MM.1S (cell line): ENCODE data around the gene SLC2A1.

Experiments
- EZH2phosphoT487 ChIP-seq: fragments of 300-600 bp; sonication (generic); IDR thresholded peaks from 2 replicates; pipeline ENCODE4 v1.6.1; 2018; ENCODE audit warnings: antibody characterized with exemption, low read length
- TF ChIP-seq, protein P1 (sequence below): fragments of 300-600 bp; sonication (generic); IDR thresholded peaks from 2 replicates; pipeline ENCODE4 v1.5.1; 2016; ENCODE audit warnings: antibody characterized with exemption, low read length, mixed read lengths

DNA sequence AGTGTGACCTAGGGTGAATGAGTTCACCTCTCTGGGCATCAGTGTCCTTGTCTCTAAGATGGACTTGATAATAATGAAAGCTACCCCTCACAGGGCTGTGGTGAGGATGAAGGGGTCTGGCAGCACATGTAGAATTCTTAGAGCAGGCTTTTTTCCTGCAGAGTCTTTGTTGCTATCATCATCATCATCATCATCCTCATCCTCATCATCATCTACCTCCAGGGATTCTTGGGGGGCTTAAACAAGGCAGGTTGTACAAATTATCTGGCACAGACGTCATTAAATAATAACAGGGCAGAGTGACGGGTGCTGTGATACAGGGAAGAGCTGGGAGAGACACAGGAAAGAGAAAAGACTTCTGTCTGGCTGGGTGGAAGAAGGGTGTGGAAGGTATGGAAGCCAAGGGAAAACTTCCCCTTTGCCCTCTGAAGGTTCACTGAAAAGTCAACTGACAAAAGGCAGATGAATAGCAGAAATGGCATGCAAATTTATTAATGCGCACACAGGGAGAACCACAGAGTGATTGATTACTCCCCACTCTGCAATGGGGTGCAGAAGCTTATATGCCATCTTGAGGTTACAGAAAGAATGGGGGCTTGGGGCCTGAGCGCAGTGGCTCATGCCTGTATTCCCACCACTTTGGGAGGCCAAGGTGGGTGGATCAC is 17.0 kb upstream of the SLC2A1 start:
- TF ChIP-seq, protein P1, sequence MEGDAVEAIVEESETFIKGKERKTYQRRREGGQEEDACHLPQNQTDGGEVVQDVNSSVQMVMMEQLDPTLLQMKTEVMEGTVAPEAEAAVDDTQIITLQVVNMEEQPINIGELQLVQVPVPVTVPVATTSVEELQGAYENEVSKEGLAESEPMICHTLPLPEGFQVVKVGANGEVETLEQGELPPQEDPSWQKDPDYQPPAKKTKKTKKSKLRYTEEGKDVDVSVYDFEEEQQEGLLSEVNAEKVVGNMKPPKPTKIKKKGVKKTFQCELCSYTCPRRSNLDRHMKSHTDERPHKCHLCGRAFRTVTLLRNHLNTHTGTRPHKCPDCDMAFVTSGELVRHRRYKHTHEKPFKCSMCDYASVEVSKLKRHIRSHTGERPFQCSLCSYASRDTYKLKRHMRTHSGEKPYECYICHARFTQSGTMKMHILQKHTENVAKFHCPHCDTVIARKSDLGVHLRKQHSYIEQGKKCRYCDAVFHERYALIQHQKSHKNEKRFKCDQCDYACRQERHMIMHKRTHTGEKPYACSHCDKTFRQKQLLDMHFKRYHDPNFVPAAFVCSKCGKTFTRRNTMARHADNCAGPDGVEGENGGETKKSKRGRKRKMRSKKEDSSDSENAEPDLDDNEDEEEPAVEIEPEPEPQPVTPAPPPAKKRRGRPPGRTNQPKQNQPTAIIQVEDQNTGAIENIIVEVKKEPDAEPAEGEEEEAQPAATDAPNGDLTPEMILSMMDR, result no peak
- TF ChIP-seq EZH2phosphoT487, result no peak
